Activated B cell treated with CpG ODN at 0.5 μM for 24 hours (primary cell): ENCODE measurements around the gene ZNF880. TPM values are rescaled to one million over a fixed set of nuclear protein-coding genes. Genes with fewer than 3 reads are reported as not detected.

ENCODE experiments used
- ATAC-seq: fragments of 200-7000 bp; cut with Tn5 transposase; one replicate; pipeline ENCODE4 v1.10.0; 2021; ENCODE audit warnings: low read depth, mild to moderate bottlenecking, moderate library complexity
- CTCF ChIA-PET: fragments of 350-600 bp; sonication (Branson Sonifier 250); formaldehyde crosslinking; loops from one replicate; lab custom pipeline; 2021; ENCODE audit warnings: antibody characterized with exemption; lab: Charles Lee
- POLR2A ChIA-PET: fragments of 350-600 bp; sonication (Branson Sonifier 250); formaldehyde crosslinking; loops from one replicate; lab custom pipeline; 2021; ENCODE audit warnings: antibody characterized with exemption; lab: Charles Lee
- DNase-seq: peaks from one replicate; pipeline ENCODE4 v3.0.0; 2022
- H3K27ac Mint-ChIP-seq: one replicate; pipeline ENCODE4 v1.8.0; 2020; ENCODE audit warnings: mixed read lengths
- H3K27me3 Mint-ChIP-seq: one replicate; pipeline ENCODE4 v1.8.0; 2021; ENCODE audit warnings: mixed read lengths
- H3K36me3 Mint-ChIP-seq: one replicate; pipeline ENCODE4 v1.8.0; 2021; ENCODE audit warnings: low read depth, mixed read lengths
- H3K4me1 Mint-ChIP-seq: one replicate; pipeline ENCODE4 v1.8.0; 2021; ENCODE audit warnings: mixed read lengths
- H3K4me3 Mint-ChIP-seq: one replicate; pipeline ENCODE4 v1.8.0; 2020; ENCODE audit warnings: mild to moderate bottlenecking, mixed read lengths
- H3K9me3 Mint-ChIP-seq: one replicate; pipeline ENCODE4 v1.8.0; 2020; ENCODE audit warnings: mixed read lengths
- intact Hi-C: fragments of 100-400 bp; cut with micrococcal nuclease; formaldehyde crosslinking; loops from one replicate; pipeline ENCODE4 v1.15.1; 2024
- total RNA-seq: library from RNA; stranded (reverse); gene quantifications from 2 replicates; pipeline ENCODE4 v1.2.3, GENCODE V29; 2022
- TF ChIP-seq, protein P1 (sequence below): fragments of 200-600 bp; IDR thresholded peaks from one replicate; pipeline ENCODE4 v1.8.0; 2022; ENCODE audit warnings: antibody characterized with exemption, mild to moderate bottlenecking

The ZNF880 gene
- total RNA-seq, 1 donor from 2014 or later, result 29.5 TPM

DNA sequence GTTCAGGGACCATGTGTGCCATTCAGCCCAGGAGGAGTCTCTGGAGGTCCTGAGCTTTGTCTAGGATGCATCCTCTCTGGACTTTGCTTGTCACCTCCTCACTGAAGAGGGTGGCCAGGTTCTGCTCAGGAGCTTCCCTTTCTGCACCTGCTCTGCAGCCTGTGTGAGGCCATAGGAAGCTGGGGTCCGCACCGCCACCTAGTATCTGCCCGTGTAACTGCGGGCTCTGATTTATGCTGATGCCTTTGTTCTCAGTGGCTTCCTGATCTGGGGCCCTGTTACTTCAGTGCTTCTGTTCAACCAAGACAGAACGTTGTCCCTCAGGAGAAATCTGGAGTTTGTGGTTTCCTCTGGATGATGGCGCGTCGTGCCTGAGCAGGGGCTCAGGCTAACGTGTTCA, 18.2 kb upstream of the ZNF880 start:
- ATAC-seq (no peak), DNase-seq (no peak)
- intact Hi-C loops, result no loop called here
- no peaks in the 10 kb centered on the region for H3K4me1 Mint-ChIP-seq
- no peak overlapping the region for H3K4me3 Mint-ChIP-seq
- H3K9me3 Mint-ChIP-seq, result peaks cover 28% of the 10 kb centered on the region
- H3K27me3 Mint-ChIP-seq, result no peaks in the 10 kb centered on the region
- H3K36me3 Mint-ChIP-seq, result peaks cover 71% of the 10 kb centered on the region
- TF ChIP-seq, protein P1, sequence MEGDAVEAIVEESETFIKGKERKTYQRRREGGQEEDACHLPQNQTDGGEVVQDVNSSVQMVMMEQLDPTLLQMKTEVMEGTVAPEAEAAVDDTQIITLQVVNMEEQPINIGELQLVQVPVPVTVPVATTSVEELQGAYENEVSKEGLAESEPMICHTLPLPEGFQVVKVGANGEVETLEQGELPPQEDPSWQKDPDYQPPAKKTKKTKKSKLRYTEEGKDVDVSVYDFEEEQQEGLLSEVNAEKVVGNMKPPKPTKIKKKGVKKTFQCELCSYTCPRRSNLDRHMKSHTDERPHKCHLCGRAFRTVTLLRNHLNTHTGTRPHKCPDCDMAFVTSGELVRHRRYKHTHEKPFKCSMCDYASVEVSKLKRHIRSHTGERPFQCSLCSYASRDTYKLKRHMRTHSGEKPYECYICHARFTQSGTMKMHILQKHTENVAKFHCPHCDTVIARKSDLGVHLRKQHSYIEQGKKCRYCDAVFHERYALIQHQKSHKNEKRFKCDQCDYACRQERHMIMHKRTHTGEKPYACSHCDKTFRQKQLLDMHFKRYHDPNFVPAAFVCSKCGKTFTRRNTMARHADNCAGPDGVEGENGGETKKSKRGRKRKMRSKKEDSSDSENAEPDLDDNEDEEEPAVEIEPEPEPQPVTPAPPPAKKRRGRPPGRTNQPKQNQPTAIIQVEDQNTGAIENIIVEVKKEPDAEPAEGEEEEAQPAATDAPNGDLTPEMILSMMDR, result no peak
- H3K27ac Mint-ChIP-seq, result no peak overlapping the region
- CTCF ChIA-PET, result no interaction called here
- POLR2A ChIA-PET, result no interaction called here

DNA sequence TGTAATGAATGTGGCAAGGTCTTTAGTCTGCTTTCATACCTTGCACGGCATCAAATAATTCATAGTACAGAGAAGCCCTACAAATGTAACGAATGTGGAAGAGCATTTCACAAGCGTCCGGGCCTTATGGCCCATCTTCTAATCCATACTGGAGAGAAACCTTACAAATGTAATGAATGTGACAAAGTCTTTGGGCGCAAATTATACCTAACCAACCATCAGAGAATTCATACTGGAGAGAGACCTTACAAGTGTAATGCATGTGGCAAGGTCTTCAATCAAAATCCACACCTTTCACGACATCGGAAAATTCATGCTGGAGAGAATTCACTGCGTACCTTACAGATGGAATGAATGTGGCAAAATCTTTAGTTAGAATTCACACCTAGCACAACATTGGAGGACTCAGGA, 3.3 kb upstream of the ZNF880 start:
- CTCF ChIA-PET, result no interaction called here
- Mint-ChIP-seq H3K4me1 (peaks cover 17% of the 10 kb centered on the region), H3K4me3 (no peak overlapping the region), H3K36me3 (peaks cover 55% of the 10 kb centered on the region), H3K27ac (no peak overlapping the region), H3K9me3 (peaks cover 21% of the 10 kb centered on the region), H3K27me3 (no peaks in the 10 kb centered on the region)
- ATAC-seq (no peak), DNase-seq (no peak)
- POLR2A ChIA-PET, result no interaction called here
- intact Hi-C loops, result no loop called here
- TF ChIP-seq, protein P1, result no peak

DNA sequence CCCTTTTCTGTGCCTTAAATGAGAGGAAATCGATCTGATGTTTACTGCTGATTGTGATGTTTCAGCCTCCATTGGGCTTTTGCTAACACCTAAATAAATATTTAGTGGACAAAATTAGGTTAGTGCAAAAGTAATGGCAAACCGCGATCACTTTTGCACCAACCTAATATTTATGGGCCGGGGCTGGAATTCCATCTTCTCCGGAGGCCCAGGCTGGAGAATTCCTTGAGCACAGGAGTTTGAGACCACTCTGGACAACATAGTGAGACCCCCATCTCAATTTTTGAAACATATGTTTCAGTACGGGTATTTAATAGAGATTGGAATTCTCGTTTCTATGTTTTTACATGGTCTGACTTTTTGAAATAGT, 603 bp downstream of the ZNF880 start:
- ChIA-PET CTCF (no interaction called here), POLR2A (interaction anchor here (0.9 to 1.4 kb wide), 3 partner anchors 28 to 229 kb away, joined by 3 to 19 read pairs (median 4); partner anchors contain the start of genes ZNF528 and ZNF766)
- DNase-seq (no peak), ATAC-seq (no peak)
- Mint-ChIP-seq H3K9me3 (peaks cover 32% of the 10 kb centered on the region), H3K27ac (peak overlapping the region; percentile 97), H3K36me3 (peaks cover 61% of the 10 kb centered on the region), H3K4me1 (peaks cover 17% of the 10 kb centered on the region), H3K4me3 (peak overlapping the region; percentile 95), H3K27me3 (no peaks in the 10 kb centered on the region)
- TF ChIP-seq, protein P1, result no peak
- intact Hi-C loops, result loop anchor here (2.0 kb wide), 1 partner anchor 74 kb away; the partner anchor contains the start of gene ZNF480

DNA sequence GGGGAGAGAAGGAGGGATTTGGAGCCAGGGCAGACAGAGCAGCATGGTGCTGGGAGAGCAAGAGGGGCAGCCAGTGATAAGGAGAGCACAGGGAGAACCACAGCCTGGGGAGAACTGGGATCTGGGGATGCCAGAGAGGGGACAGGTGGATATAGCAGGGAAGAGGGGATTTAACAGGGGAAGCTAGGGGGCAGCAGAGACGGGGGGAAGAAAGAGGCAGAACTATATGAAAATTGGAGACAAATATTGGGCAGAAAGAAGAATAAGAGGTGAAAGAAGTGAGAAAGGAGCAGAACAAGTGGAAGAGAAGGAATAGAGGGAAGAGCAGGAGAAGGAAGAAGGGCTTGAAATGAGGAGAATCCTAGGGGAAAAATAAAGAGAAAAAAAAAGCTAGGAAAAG, 21.4 kb downstream of the ZNF880 start:
- ChIA-PET CTCF (no interaction called here), POLR2A (interaction anchor here (0.6 kb wide), 1 partner anchor 176 kb away, joined by 5 read pairs; no protein-coding TSS in a partner anchor)
- DNase-seq (no peak), ATAC-seq (no peak)
- TF ChIP-seq, protein P1, result no peak
- intact Hi-C loops, result loop anchor here (10.0 kb wide), 2 partner anchors 296 to 406 kb away; partner anchors contain the start of genes ZNF350 and ZNF841
- Mint-ChIP-seq H3K9me3 (peaks cover 38% of the 10 kb centered on the region), H3K27ac (no peak overlapping the region), H3K4me1 (no peaks in the 10 kb centered on the region), H3K4me3 (no peak overlapping the region), H3K27me3 (no peaks in the 10 kb centered on the region), H3K36me3 (peaks cover 60% of the 10 kb centered on the region)

DNA sequence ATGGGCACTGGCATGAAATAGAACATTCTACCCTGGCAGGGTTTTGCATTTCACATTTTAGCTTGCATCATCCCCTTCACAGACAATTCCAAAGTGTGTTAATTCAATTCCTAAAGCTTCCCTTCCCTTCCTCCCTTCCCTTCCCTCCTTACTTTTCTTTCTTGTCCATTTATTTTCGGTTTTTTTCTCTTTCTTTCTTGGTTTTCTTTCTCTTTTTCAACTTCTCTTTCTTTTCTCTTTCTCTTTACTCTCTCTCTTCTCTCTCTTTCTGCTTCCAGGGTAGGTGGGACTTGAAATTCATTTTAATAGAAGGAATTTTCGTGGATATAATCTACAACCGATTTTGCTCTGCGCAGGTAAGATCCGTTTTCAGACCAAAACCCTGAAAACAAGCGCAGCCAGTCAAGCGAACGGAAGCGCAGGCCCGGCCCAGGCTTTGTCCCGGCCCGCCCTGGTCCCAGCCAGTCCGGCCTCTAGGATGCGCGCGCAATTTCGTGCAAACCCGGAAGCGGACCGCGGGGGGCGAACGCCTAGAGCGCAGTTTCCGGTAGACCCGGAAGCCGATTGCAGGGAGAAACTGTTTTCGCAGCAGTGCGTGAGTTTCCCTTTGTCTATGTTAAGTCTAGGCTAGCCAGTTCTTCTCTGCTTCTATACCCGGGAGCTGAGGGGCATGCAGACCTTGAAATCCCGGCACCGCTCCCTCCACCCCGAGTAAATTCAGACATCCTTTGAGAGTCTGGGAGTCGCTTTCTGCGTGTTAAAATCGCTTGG, 27.8 kb downstream of the ZNF880 start, which contains the start of gene ZNF528:
Gene ZNF528, plus strand, starts transcription at position 540 of the 771 bp plus-strand sequence. CDS start 4,165 bp downstream, outside the sequence.
- intact Hi-C loops, result loop anchor here (1.0 to 10.0 kb wide), 6 partner anchors 28 to 413 kb away; partner anchors contain the start of genes ZNF350, ZNF480, ZNF701 and ZNF808
- H3K9me3 Mint-ChIP-seq, result peaks cover 31% of the 10 kb centered on the region
- peak within 1 kb of the TSS; percentile 91 for H3K27ac Mint-ChIP-seq
- POLR2A ChIA-PET, result interaction anchor here (0.6 to 1.5 kb wide), 8 partner anchors 15 to 369 kb away, joined by 3 to 19 read pairs (median 4); partner anchors contain the start of genes ZNF432, ZNF578, ZNF610 and ZNF614
- CTCF ChIA-PET, result no interaction called here
- peaks cover 75% of the 10 kb centered on the region for H3K36me3 Mint-ChIP-seq
- ATAC-seq (peak; percentile 99), DNase-seq (peak; percentile 91)
- TF ChIP-seq, protein P1, result no peak
- no peaks in the 10 kb centered on the region for H3K27me3 Mint-ChIP-seq
- peaks cover 18% of the 10 kb centered on the region for H3K4me1 Mint-ChIP-seq
- peak within 1 kb of the TSS; percentile 90 for H3K4me3 Mint-ChIP-seq
